Activated T-helper 1 cell treated with anti-CD3 and anti-CD28 coated beads, Interleukin-2, amount 50 U/mL, for 16 hours (primary cell): ENCODE data around the gene DNM1.

ENCODE experiments used
- DNase-seq, 2 donors: peaks; one replicate each; pipeline ENCODE4 v3.0.0-alpha.2; 2020; ENCODE audit warnings: low read depth in 1 of 2, low spot score in 1 of 2

DNM1 gene

DNA sequence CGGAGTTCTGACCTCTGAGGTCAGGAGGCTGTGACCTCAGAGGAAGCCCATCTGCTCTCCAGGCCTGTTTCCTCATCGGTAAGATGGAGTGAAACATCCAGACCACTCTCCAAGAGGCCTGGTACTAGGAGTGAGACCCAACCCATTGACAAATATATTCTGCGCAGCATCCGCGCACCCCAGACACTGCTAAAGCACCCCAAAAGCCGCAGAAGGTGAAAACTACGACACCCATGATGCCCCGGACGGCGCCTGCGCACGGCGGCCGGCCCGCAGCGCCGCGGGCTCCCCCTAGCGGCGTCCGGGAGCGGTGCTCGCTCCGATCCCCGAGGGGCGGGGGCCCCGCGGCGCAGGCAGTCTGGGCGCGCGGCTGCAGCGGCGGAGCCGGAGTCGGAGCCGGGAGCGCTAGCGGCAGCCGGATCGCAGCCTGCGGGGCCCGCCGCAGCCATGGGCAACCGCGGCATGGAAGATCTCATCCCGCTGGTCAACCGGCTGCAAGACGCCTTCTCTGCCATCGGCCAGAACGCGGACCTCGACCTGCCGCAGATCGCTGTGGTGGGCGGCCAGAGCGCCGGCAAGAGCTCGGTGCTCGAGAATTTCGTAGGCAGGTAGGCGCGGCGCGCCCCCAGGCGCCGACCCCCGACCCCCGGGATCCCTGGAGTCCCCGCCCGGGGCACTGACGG lies at the start of gene DNM1:
Gene DNM1 (plus strand): TSS at position 356 of the 683 bp plus-strand sequence. CDS start 92 bp downstream, at position 448.
- DNase-seq, result peak; percentile 32 to 62

DNA sequence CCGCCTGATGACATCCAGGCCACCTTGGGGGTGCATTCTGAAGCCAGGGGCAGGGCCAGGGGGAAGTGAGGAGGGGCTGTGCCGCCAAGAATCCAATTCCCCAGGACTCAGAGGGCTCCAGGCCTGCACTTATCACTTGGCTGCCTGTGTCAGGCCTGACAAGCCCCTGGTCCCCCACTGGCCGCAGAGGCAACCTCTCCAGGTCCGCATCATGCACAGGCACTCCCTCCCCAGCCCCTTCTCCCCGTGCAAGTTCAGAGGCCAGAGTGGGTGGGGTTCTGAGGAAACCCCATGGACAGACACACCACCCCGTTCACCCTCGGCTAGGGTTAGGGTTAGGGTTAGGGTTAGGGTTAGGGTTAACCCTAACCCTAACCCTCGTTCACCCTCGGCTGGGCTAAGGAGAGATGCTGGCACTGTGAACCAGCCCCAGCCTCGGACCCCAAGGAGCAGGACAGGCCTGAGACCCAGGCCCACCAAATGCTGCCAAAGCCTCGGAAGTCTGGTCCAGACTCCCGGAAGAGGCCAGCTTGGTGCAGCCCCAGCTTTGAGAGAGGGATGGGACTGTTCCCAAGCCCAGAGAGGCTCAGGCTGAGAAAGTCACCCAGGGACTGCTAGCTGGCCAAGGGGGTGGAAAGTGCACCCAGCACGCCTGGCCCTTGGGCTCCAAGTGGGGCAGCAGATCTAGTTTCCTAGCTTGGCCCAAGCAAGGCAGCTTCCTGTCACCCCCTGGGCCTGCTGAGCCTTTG lies 49.1 kb upstream of the DNM1 start:
- no peak for DNase-seq

- no peak for DNase-seq
Measured at GRCh38 chr9:128155736-128156500, 47.3 kb upstream of the DNM1 start.

DNA sequence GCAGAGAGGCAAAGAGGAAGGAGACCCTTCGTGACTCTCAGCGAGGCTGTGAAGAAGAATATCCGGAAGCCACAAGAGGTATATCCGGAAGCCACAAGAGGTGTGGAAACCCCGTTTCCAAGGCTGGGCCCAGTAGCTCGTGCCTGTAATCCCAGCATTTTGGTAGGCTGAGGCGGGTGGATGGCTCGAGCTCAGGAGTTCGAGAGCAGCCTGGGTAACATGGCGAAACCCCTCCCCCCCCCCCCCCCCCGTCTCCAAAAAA lies 43.7 kb upstream of the DNM1 start:
- peak; percentile 7 to 29 for DNase-seq

- peak; percentile 87 to 89 for DNase-seq
Measured at GRCh38 chr9:128159784-128160602, 43.2 kb upstream of the DNM1 start, which contains the start of gene BBLN. TSS of gene BBLN (plus strand) at chr9:128160265. CDS start at chr9:128160408, 143 bp downstream.

DNA sequence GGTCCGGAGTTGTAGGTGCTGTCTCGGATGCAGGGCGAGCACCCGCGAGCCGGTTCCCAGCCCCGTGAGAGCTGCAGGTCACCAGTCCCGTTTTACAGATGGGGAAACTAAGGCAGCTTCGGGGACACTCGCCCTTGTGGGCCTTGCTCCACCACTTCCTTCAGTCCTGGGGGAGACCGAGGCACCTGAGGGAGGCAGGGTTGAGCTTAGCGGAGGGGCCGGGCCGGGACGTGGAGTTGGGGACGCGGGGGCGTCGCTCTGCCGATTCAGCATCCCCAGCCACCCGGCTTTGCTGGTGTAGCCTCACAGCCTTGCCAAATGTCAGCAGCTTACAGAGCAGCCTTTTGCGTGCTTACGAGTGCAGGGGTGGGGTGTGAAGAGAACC lies 42.6 kb upstream of the DNM1 start:
- DNase-seq, result peak in 1 of 2 donors; percentile 37

GRCh38 chr9:128161215-128161902 lies 41.8 kb upstream of the DNM1 start:
- DNase-seq, result no peak

- no peak for DNase-seq
Measured at GRCh38 chr9:128162215-128163026, 40.8 kb upstream of the DNM1 start.

DNA sequence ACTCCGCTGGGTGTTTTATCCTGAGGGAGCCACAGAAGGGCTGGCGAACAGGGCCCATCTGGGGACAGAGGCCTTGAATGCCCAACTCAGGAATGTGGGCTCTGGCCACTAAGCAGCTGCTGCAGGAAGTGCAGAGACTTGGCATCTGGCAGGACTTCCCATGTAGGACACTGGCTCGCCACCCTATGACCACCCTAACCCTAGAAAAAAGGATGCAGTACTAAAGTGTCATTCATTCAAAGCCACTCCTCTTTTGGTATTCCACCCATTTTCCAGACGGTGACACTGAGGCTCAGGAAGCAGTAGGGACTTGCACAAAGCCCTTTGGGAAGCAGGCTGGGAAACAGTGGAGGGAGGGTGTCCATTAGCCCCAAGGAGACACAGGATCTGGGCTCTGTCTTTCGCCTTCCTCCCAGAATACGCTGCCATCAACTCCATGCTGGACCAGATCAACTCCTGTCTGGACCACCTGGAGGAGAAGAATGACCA lies 40.1 kb upstream of the DNM1 start:
- DNase-seq, result no peak

- no peak for DNase-seq
Measured at GRCh38 chr9:128163523-128164306, 39.5 kb upstream of the DNM1 start.

DNA sequence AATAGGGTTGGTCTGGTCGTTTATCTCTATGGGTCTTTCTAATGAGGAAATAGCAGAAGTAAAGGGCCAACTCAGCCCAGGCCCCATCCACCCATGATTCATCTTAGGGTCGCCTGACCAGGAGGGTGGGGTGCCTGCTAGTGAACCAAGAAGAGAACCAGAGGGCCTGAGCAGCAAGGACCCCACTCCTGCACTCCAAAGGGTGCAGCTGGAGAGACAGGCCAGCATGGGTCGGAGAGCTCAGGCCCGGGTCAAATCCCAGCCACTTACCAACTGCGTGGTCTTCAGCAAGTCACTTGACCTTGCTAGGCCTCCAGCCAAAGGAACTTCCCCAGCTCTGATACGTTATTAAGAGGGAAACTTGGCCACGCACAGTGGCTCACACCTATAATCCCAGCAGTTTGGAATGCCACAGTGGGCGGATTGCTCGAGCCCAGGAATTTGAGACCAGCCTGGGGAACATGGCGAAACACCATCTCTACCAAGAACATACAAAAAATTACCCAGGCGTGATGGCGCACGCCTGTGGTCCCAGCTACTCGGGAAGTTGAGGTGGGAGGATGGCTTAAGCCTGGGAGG lies 38.8 kb upstream of the DNM1 start:
- no peak for DNase-seq

DNA sequence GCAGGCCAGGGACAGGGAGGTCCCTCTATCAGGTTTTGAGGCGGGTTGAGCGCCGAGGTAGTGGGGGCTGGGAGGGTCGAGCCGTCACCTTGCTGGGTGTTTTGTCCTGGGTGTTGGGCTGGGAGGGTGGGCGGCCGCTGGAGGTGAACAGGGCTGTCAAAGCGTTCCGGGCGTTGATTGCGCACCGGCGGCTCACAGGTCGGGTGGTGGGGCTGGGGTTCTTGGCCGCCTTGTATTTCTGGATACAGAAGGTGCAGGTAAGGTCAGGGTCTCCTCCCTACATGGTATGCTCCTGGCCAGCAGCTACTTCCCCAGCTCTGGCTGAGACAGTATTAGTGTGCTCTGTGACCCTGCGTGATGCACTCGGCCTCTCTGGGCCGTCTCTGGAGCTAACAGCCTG lies 37.0 kb upstream of the DNM1 start:
- DNase-seq, result no peak

- no peak for DNase-seq
Measured at GRCh38 chr9:128167209-128167608, 36.0 kb upstream of the DNM1 start.

- DNase-seq, result no peak
Measured at GRCh38 chr9:128168731-128169308, 34.4 kb upstream of the DNM1 start.

DNA sequence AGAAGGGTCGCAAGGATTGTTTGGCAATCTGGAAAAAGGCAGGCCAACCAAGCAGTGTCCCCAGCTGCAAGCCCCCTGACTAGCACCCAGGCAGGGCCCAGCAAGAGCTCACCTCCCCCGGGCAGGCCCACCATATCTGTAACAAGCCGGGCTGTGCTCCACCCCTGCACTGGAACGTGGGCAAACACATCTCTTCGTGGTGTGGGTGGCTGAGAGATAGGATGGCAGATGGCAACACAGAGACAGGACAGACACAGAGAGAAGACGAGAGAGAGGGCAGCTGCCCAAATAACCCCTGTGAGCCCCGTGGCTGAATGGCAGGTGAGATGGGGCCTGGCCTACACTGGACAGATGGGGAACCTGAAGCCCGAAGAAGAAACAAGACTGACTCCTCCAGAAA lies 33.7 kb upstream of the DNM1 start:
- DNase-seq, result no peak

DNA sequence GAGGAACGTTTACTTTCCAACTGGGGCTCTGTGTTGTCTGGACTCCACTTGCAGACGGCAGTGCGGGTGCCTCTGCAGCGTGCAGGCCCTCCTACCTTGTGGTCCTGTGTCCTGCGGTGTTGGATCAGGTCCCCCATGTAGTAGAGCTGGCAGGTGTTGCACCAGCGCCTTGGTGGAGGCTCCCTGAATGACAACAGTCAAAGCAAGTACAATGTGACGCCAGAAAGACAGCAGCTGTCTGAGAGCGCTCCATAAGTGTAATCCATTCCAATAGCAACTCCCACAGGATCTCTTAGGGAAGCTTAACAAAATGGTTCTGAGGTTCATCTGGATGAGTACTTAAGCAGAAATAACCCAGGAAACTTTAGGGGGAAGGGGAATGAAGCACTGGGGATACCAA lies 33.3 kb upstream of the DNM1 start:
- DNase-seq, result no peak

GRCh38 chr9:128174062-128174461 lies 29.1 kb upstream of the DNM1 start:
- no peak for DNase-seq

DNA sequence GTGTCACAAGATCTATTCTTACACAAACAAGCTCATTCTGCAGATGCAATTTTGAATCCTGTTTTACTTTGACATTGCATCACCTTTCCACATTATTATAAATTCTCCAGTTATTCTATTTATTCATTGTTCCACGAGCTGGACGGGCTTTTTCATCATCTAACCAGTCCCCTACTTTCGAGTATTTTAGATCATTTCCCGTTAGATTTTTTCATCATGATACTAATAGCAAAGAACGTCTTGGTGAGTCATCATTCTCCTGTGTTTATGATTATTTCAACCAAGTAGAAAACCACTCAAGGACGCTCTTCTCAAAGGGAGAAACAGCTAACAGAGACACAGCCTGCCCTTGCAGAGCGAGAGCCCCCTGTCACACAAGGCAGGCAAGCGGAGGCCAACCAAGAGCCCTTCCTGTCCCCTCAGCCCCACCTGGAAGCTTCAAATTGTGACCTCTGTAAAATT lies 28.0 kb upstream of the DNM1 start:
- DNase-seq, result no peak
